Neural progenitor cell (in vitro differentiated cells): ENCODE data around the gene MGAT4A.

Source experiments
- EZH2 ChIP-seq: fragments of 200-600 bp; sonication (generic); IDR thresholded peaks from 2 replicates; pipeline ENCODE4 v1.6.1; 2017; ENCODE audit warnings: antibody characterized with exemption, mild to moderate bottlenecking, moderate library complexity
- TF ChIP-seq, protein P1 (sequence below): fragments of 200-600 bp; sonication (generic); IDR thresholded peaks from 2 replicates; pipeline ENCODE4 v1.5.1; 2017; ENCODE audit warnings: antibody characterized with exemption, mild to moderate bottlenecking

DNA sequence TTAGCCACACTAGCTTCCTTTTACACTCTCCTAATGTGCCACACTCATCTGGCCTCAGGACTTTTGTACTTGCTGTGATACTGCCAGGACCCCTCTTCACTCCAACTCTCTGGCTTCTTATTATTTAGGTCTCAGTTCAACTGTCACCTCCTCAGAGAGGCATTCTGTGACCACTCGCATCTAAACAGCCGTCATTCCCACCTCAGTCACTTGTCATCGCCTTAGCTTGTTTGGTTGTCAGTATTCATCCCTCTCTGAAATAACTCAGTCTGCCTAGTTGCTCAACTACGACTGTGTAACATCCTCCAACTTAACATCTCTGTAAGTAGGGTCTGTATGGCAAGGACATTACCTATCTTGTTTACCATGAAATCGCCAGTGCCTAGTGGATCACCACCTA, 27.2 kb downstream of the MGAT4A start:
- TF ChIP-seq, protein P1, sequence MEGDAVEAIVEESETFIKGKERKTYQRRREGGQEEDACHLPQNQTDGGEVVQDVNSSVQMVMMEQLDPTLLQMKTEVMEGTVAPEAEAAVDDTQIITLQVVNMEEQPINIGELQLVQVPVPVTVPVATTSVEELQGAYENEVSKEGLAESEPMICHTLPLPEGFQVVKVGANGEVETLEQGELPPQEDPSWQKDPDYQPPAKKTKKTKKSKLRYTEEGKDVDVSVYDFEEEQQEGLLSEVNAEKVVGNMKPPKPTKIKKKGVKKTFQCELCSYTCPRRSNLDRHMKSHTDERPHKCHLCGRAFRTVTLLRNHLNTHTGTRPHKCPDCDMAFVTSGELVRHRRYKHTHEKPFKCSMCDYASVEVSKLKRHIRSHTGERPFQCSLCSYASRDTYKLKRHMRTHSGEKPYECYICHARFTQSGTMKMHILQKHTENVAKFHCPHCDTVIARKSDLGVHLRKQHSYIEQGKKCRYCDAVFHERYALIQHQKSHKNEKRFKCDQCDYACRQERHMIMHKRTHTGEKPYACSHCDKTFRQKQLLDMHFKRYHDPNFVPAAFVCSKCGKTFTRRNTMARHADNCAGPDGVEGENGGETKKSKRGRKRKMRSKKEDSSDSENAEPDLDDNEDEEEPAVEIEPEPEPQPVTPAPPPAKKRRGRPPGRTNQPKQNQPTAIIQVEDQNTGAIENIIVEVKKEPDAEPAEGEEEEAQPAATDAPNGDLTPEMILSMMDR: no peak
- no peak for TF ChIP-seq EZH2
